Right renal cortex interstitium (tissue), 3 donors: ENCODE results near the gene FBXO36. TPM values are rescaled to one million over a fixed set of nuclear protein-coding genes. Genes with fewer than 3 reads are reported as not detected.

Experiments used
- DNase-seq, 3 donors: peaks; one replicate each; pipeline ENCODE4 v3.0.0-alpha.2; 2013; ENCODE audit warnings: low read depth in 3 of 3, low spot score in 2 of 3
- polyA plus RNA-seq, 3 donors: library from polyadenylated mRNA; unstranded; fragments of 120-200 nt; gene quantifications; one replicate each; pipeline ENCODE4 v1.2.1, GENCODE V29; 2013; ENCODE audit not compliant: insufficient read length in 3 of 3

The FBXO36 gene
- polyA plus RNA-seq, 3 donors = 6.4 to 7.1 (median 7.0) TPM

DNA sequence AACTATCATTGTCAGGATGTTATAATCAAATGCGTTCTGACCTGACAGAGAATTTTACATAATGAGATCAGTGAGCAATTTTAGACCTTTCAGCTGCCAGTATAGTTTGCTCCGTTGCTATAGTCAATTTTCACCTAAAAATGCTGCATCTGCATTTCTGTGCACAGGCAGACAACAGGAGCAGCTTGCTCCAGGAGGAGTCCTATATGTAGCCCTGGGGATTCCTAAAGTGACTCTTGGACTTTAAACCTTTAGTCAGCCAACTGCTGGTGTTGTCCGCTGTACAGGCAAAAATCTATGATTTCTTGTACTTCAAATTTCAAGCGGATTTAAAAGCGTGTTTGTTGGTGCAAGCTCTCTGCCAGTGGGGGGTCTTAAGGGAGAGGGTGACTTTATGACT is 120.7 kb downstream of the FBXO36 start:
- no peak for DNase-seq

DNA sequence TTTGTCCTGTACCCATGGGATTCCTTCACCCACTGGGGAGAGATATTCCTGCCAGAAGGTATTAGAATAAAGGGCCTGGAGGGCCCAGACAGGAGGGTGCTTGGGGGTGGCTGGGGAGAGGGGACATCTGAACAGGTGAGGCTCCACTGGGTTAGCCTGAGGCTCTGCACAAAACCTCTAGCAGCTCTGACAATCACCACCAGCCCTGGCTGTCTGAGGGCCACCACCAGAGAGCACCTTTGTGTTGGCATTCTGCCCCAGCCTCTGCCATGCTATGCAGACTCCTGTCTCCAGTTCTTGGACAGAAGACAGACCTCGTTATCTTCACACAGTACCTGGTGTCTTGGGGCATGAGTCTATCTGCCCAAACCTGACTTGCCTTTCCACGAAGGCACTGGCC is 121.2 kb downstream of the FBXO36 start:
- DNase-seq = no peak

DNA sequence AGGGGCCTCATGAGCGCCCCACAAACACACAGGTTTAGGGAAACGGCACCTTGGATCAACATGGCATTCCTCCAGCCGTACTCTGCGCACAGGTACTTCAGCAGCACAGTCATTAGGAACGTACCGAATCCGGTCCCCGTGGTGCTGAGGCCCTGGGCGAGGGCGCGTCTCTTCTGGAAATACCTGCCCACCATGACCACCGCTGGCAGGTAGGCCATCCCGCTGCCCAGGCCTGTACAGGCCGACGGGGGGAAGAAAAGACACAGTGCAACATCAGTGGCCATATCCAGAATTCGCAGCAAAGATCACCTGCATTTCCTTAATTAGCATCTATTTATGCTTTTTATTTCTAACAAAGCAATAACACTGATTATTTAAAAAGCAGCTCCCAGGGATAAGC is 124.2 kb downstream of the FBXO36 start:
- no peak for DNase-seq

DNA sequence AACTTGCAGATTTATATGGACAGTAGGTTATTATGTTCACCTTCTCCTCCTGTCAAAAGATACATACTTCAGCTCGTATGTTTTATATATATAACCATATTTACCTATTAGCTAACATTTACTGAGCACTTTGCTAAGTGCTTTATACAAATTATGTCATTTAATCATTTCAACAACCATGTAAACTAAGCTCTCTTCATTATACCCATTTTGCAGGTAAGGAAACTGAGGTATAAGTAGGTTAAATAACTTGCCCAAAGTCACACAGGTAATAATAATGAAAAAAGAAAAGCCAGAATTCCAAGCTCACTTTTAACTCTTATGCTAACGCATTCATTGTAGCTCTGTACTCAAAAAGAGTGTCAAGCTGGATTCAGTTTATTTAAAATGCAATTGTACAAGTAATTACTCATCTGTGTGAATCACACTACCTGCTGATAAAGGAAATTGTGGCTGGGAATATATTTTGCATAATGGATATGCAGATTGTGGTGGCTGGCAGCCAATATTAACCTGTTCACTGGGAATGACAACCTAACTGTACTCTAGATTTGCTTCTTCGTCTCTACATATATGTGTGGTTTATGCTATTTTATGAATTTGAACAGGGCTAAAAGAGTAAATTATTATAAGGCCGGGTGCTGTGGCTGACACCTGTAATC is 125.8 kb downstream of the FBXO36 start:
- no peak for DNase-seq

DNA sequence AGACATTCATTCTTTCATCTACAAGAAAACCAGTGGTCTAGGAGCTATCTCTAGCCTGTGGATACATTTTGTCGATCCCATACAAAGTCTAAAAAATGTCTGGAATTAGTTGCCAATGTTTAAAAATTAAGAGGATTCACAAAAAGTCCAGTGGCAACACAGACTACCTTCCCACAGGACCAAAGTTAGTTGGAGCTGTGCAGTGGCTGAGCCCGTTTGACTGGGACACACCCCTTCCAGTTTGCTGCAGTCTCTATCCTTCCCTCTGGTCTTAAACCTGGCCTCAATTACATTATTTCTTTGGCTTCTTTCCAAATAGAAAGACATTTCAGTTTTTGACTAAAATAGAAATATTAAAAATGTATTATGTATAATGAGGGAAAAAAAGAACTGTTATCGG is 127.8 kb downstream of the FBXO36 start:
- DNase-seq = no peak

DNA sequence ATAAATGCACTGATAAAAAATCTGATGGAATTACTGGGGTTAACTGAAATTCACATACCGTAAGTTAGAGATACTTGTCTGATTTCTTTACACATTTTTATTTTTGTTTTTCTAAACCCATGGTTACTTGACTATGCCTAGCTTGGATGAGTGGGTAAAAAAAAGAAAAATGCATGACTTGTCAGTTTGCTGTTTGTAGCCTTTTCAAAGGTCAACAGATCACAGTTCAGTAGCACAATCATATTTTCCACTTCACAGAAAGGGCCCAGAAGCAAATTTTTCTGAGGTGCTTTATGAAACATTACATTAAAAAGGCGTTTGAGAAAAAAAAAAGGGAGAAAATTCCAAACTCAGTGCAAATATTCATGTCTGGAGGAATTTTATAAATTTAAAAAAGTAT is 130.0 kb downstream of the FBXO36 start:
- no peak for DNase-seq

DNA sequence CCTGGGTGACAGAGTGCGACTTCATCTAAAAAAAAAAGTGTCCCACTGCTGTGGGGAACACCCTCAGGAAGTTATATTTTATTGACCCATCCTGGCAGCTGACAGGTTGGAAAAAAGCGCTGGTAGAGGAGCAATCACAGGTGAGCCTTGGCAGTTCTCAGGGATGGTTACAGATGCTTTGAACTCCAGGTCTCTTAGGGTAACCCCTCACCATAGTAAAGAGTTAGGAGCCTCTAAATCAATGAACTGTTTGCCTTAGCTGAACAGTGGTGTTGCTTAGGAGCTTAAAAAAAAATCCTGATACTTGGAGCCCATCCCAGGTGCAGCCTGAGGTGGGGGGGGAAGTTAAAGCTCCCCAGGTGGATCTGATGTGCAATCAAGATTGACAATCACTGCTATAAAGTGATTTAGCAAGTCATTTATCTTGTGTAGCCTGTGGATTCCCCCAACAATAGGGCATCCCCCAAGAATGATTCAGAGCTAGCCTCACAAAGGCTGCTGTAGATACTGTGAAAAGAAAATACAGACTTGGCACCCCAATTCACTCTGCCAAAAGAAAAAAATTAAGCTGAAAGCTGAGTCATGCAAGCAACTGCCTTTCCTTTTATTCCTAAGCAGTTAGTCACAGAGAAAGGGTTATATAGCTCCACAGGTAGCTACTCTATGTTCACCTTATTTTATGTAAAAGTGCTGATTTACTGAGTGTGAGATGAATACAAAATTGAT is 131.6 kb downstream of the FBXO36 start:
- no peak for DNase-seq

DNA sequence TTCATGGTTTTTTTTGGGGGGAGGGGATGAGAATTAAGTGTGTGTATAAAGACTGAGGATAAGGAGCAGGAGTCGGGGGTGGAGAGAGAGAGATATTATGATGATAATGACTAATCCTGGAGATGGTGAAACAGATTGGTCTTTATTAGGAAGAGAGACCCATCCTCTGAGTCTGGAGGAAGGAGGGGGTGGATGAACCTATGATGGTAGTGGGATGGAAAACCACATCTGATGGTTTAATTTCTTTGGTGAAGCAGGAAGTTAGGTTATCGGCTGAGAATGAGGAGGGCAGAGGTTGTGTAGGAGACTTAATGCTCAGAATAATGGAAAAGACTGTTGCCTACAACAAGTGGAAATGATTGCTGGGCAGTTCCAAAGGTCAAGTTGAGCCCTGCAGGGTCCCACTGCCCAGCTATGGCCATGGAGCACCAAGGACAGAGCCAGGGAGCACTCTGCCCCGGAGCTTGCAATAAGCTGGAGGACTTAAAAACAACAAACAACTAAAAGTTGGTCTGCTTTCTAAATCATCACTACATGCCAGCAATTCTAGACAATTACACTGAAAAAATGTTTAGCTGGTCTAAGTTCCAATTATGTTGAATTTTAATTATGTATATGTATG is 138.5 kb downstream of the FBXO36 start:
- DNase-seq = no peak

Other genes with a start within 250 kb of the FBXO36 start
- 10 to 100 TPM; 66.7 to 67.9 (median 67.7) TPM for gene DNER, start 207.9 kb upstream of the FBXO36 start, polyA plus RNA-seq
- gene TRIP12, start 494 bp upstream of the FBXO36 start, polyA plus RNA-seq = 100 to 1,000 TPM; 193 to 212 (median 207) TPM
- gene SLC16A14, start 146.4 kb downstream of the FBXO36 start, polyA plus RNA-seq = 1 to 10 TPM; 5.0 to 8.2 (median 7.6) TPM